Left renal pelvis (tissue), 4 donors: Measurements from ENCODE around the gene CDKN3. TPM values are rescaled to one million over a fixed set of nuclear protein-coding genes. Genes with fewer than 3 reads are reported as not detected.
"Not testable (repeated sequence)": the region's sequence is repeated elsewhere in the genome, so short reads cannot be mapped to it uniquely, and the experiment has no call there.

Experiments used
- DNase-seq, 4 donors: peaks; one replicate each; pipeline ENCODE4 v3.0.0-alpha.2; 2013; ENCODE audit warnings: low read depth in 4 of 4, low spot score in 3 of 4
- polyA plus RNA-seq, 4 donors: library from polyadenylated mRNA; unstranded; fragments of 120-200 nt; gene quantifications; one replicate each; pipeline ENCODE4 v1.2.1, GENCODE V29; 2013; ENCODE audit not compliant: insufficient read length in 4 of 4

Gene CDKN3
- polyA plus RNA-seq, 4 donors: 20.2 to 29.9 (median 28.6) TPM

DNA sequence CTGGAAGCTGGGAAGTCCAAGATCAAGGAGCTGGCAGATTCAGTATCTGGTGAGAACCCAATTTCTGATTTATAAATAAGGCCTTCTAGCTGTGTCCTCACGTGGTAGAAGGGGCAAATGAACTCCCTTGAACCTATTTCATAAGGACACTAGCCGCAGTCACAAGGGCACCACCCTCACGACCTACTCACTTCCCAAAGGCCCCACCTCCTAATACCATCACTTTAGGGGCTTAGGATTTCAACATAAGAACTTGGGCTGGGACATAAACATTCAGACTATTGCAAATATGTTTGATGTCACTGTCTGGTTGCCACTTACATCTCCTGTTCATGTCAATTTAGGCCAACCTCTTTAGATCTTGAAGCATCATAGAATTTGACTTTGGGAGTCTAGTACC, 55.2 kb downstream of the CDKN3 start:
- no peak for DNase-seq

DNA sequence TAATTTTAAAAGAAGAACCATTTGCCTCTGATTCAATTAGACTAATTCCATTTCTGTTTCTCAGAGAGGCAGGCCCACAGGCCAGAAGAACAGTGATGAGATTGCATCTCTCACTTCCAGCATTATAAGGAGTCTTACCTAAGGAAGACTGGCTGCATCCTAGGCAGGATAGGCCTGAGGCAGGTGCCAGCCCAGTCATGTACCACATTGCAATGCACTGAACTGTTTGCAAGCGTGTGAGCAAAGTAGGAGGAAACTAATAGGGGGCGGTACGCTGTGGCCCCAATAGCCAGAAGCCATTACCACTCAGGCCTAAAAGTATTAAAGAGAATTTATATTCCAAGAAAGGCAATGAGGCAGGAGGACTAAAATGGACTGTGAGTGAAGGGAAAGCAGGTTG, 56.4 kb downstream of the CDKN3 start:
- DNase-seq: no peak

DNA sequence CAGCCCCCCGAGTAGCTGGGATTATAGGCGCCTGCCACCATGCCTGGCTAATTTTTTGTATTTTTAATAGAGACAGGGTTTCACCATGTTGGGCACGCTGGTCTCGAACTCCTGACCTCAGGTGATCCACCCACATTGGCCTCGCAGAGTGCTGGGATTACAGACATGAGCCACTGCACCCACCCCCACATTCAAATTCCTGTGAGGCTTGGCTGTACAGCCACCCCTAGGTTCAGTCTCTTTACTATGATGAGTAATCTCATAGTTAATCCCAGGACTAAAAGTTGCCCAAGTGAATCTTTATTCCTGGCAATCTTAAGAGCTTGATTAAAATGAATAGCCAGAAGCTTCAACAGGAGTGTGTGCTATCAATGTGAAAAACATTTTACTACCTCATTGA, 57.2 kb downstream of the CDKN3 start:
- not testable (repeated sequence) for DNase-seq

DNA sequence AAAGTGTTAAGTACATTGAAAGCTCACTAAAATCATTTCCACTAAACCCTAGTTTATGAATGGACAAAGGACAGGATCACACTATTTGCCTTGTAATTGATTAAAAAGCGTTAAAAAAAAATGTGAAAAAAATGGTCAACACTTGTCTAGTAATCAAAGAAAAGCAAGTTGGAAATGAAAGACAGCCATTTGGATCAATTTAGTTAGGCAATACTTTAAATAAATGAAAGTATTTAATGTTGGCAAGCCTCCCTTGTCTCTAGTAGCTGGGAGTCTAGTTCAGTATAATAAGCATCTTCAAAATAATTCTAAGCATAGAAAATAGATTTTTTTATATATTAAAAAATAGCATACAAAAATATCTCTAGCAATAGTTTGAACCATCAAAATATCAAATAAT, 58.6 kb downstream of the CDKN3 start:
- DNase-seq: no peak

DNA sequence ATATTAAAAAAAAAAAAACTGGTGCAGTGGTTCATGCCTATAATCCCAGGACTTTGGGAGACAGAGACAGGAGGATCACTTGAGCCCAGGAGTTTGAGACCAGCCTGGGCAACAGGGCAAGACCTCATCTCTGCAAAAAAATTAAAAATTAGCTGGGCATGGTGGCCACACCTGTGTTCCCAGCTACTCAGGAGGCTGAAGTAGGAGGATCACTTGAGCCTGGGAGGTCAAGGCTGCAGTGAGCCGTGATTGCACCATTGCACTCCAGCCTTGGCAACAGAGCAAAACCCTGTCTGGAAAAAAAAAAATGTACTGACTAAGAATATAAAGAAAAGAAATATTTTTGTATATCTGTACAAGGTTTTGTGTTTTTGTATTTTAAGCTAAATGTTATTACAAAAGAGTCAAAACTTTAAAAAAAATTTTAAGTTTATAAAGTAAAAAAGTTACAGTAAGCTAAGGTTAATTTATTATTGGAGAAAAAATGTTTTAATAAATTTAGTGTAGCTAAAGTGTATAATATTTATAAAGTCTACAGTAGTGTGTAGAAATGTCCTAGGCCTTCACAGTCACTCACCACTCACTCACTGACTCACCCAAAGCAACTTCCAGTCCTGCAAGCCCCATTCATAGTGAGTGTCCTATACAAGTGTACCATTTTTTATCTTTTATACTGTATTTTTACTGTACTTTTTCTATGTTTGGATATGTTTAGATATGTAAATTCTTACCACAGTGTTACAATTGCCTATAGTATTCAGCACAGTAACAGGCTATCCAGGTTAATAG, 60.2 kb downstream of the CDKN3 start:
- not testable (repeated sequence) for DNase-seq

DNA sequence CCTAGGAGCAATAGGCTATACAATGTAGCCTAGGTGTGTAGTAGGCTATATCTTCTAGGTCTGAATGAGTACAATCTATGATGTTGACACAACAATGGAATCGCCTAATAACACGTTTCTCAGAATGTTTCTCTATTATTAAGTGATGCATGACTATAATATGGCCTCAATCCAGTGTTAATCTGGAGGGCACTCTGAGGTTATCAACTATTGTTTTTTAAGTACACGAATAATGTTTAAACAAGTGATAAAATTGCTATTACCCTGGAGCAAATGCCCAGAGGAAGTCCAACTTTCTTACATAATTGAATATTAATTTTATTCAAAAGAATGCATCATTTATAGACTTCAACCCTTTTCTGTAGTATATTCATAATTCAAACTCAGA, 60.8 kb downstream of the CDKN3 start:
- DNase-seq: no peak

DNA sequence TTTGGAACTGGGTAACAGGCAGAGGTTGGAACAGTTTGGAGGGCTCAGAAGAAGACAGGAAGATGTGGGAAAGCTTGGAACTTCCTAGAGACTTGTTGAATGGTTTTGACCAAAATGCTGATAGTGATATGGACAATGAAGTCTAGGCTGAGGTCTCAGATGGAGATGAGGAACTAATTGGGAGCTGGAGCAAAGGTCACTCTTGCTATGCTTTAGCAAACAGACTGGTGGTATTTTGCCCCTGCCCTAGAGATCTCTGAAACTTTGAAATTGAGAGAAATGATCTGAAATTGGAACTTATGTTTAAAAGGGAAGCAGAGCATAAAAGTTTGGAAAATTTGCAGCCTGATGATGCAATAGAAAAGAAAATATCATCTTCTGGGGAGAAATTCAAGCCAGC, 61.7 kb downstream of the CDKN3 start:
- not testable (repeated sequence) for DNase-seq

DNA sequence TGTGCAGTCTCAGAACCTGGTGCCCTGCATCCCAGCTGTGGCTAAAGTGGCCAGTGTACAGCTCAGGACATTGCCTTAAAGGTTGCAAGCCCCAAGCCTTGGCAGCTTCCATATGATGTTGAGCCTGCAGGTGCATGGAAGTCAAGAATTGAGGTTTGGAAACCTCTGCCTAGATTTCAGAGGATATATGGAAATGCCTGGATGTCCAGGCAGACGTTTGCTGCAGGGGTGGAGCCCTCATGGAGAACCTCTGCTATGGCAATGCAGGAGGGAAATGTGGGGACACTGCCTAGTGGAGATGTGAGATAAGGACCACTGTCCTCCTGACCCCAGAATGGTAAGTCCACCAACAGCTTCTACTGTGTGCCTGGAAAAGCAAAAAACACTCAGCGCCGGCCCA, 62.3 kb downstream of the CDKN3 start:
- no peak for DNase-seq

DNA sequence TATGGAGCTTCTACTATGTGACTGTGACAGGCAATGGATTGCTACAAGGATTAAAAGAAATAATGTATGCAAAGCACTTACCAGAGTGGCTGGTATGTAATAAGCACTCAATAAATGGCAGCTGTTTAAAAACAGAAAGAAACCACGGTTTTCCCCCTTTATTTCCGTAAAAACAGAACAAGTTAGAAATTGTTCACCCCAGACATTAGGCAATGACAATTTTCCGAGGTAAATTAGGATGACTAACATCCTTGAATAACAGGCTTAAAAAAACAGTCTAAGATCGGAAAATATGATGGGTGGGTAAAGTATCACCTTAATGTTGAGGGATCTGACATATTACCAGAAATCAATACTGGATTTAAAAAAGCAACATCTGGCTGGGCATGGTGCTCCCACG, 65.2 kb downstream of the CDKN3 start:
- DNase-seq: no peak

DNA sequence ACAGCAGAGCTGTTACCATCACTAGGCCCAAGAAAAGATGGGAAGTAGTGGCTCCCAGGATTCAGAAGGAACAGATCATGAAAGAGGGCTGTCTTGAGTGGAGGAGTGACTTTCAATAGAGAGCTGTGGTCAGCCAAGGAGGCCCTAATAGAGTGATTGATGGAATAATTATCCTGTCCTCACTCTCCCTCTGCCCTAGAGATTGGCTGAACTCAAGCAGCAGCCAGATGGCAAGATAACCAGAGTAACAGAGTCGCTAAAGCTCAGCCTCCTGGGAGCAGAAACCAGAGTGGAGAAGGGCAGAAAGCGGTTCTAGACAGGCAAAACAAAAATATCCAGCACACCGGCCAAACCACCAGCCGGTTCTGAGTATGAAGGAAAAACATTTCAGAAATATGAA, 68.8 kb downstream of the CDKN3 start:
- no peak for DNase-seq

DNA sequence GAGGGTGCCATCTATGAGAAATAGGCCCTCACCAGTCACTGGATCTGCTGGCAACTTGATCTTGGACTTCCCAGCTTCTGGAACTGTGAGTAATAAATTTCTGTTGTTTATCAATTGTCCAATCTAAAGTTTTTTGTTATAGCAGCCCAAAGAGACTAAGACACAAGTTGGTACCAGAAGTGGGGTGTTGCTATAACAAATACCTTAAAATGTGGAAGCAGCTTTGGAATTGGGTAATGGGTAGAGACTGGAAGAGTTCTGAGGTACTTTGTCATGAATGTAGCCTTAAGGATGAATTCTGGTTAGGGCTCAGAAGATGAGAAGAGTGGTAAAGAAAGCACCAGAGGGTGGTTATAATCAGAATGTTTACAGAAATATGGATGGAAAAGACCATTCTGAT, 70.5 kb downstream of the CDKN3 start:
- DNase-seq: no peak

Other genes with a start within 250 kb of the CDKN3 start
- 100 to 1,000 TPM; 110 to 171 (median 137) TPM for gene CNIH1, start 44.4 kb downstream of the CDKN3 start, polyA plus RNA-seq
- 100 to 1,000 TPM in 2 of 4 donors, 10 to 100 TPM in 2; 84.7 to 112 (median 99.9) TPM for gene GMFB, start 92.0 kb downstream of the CDKN3 start, polyA plus RNA-seq
- 10 to 100 TPM; 31.8 to 38.9 (median 34.6) TPM for gene CGRRF1, start 112.9 kb downstream of the CDKN3 start, polyA plus RNA-seq
- 10 to 100 TPM in 2 of 4 donors, 1 to 10 TPM in 2; 9.4 to 16.9 (median 10.3) TPM for gene SAMD4A, start 170.1 kb downstream of the CDKN3 start, polyA plus RNA-seq